Mesendoderm (in vitro differentiated cells): ENCODE data around the gene CASP8AP2. TPM values are rescaled to one million over a fixed set of nuclear protein-coding genes. Genes with fewer than 3 reads are reported as not detected.
A peak's percentile ranks its signal among the peaks of the same experiment; 100 is the strongest.

ENCODE experiments used
- DNase-seq: peaks from one replicate; pipeline ENCODE4 v3.0.0; 2013
- H2AK5ac ChIP-seq: 2 replicates; pipeline ENCODE4 v1.6.1; 2013; ENCODE audit warnings: low read length, inconsistent platforms
- H2BK120ac ChIP-seq: 2 replicates; pipeline ENCODE4 v1.6.1; 2013; ENCODE audit warnings: low read depth, mild to moderate bottlenecking, low read length, moderate library complexity, mixed read lengths
- H2BK15ac ChIP-seq: replicated peaks from 2 replicates; pipeline ENCODE4 v1.6.1; 2013; ENCODE audit warnings: low read depth, mild to moderate bottlenecking, moderate library complexity
- H2BK5ac ChIP-seq: 2 replicates; pipeline ENCODE4 v1.6.1; 2013; ENCODE audit warnings: low read length, inconsistent platforms
- H3K18ac ChIP-seq: 2 replicates; pipeline ENCODE4 v1.6.1; 2013; ENCODE audit warnings: mild to moderate bottlenecking, low read length, mixed read lengths
- H3K23ac ChIP-seq: one replicate; pipeline ENCODE4 v1.6.1; 2013; ENCODE audit warnings: low read length
- H3K27ac ChIP-seq: 2 replicates; pipeline ENCODE4 v1.5.1; 2013; ENCODE audit warnings: low read depth, mild to moderate bottlenecking, inconsistent platforms, low read length, moderate library complexity
- H3K27me3 ChIP-seq: 2 replicates; pipeline ENCODE4 v1.6.1; 2013; ENCODE audit warnings: low read length, control low read depth, mild to moderate bottlenecking, inconsistent platforms; ENCODE audit not compliant: insufficient read depth, poor library complexity
- H3K36me3 ChIP-seq: 2 replicates; pipeline ENCODE4 v1.6.1; 2013; ENCODE audit warnings: low read length, inconsistent platforms; ENCODE audit not compliant: control insufficient read depth, insufficient read depth
- H3K4ac ChIP-seq: one replicate; pipeline ENCODE4 v1.6.1; 2013; ENCODE audit warnings: low read depth, mild to moderate bottlenecking, low read length, moderate library complexity
- H3K4me1 ChIP-seq: 2 replicates; pipeline ENCODE4 v1.6.1; 2013; ENCODE audit warnings: low read depth, low read length, inconsistent platforms; ENCODE audit not compliant: control insufficient read depth
- H3K4me2 ChIP-seq: 2 replicates; pipeline ENCODE4 v1.6.1; 2013; ENCODE audit warnings: low read length
- H3K4me3 ChIP-seq: 2 replicates; pipeline ENCODE4 v1.5.1; 2013; ENCODE audit warnings: mild to moderate bottlenecking, low read length
- H3K56ac ChIP-seq: one replicate; pipeline ENCODE4 v1.6.1; 2013; ENCODE audit warnings: low read length
- H3K79me1 ChIP-seq: 2 replicates; pipeline ENCODE4 v1.6.1; 2013; ENCODE audit warnings: low read length, inconsistent platforms
- H3K79me2 ChIP-seq: 2 replicates; pipeline ENCODE4 v1.6.1; 2013; ENCODE audit warnings: mild to moderate bottlenecking, low read length; ENCODE audit not compliant: control insufficient read depth, insufficient read depth
- H3K9ac ChIP-seq: 2 replicates; pipeline ENCODE4 v1.6.1; 2013; ENCODE audit warnings: low read length, inconsistent platforms
- H4K5ac ChIP-seq: one replicate; pipeline ENCODE4 v1.6.1; 2013; ENCODE audit warnings: low read length
- H4K8ac ChIP-seq: one replicate; pipeline ENCODE4 v1.6.1; 2013; ENCODE audit warnings: low read depth, mild to moderate bottlenecking, control low read depth, low read length, moderate library complexity
- WGBS: extraction: QIAGEN DNeasy Blood & Tissue Kit; methylation state at CpG from one replicate; pipeline ENCODE4 v1.1.7; 2013; ENCODE audit warnings: low lambda C conversion rate, missing lambda C conversion rate; ENCODE audit not compliant: insufficient coverage; ENCODE audit errors: extremely low coverage; 5-methylcytosine and 5-hydroxymethylcytosine counted together
- small RNA-seq: library from polyadenylated mRNA; stranded (forward); fragments of <200 nt; extraction: miRNeasy Mini kit (QIAGEN cat#:217004); gene quantifications from one replicate; pipeline ENCODE3, GENCODE V24; 2013; ENCODE audit not compliant: insufficient read depth

Gene CASP8AP2

GRCh38 chr6:89910902-89911240 is 81.2 kb downstream of the CASP8AP2 start:
- no peak overlapping the region for H4K8ac ChIP-seq
- H3K4me2 ChIP-seq = no peak overlapping the region
- no peaks in the 10 kb centered on the region for H3K27me3 ChIP-seq
- no peaks in the 10 kb centered on the region for H3K36me3 ChIP-seq
- H3K18ac ChIP-seq = no peak overlapping the region
- no peak overlapping the region for H2AK5ac ChIP-seq
- no peak overlapping the region for H2BK5ac ChIP-seq
- no peaks in the 10 kb centered on the region for H3K4me1 ChIP-seq
- H3K4me3 ChIP-seq = no peak overlapping the region
- H2BK120ac ChIP-seq = no peak overlapping the region
- H3K56ac ChIP-seq = no peak overlapping the region
- no peaks in the 10 kb centered on the region for H3K79me1 ChIP-seq
- DNase-seq = no peak
- no peak overlapping the region for H2BK15ac ChIP-seq
- no peak overlapping the region for H3K4ac ChIP-seq
- H3K9ac ChIP-seq = no peak overlapping the region
- no peak overlapping the region for H3K23ac ChIP-seq
- no peak overlapping the region for H3K27ac ChIP-seq
- H3K79me2 ChIP-seq = no peaks in the 10 kb centered on the region
- H4K5ac ChIP-seq = no peak overlapping the region
- WGBS = no CpG with 5 or more reads among the region's 1 CpG

- no CpG with 5 or more reads among the region's 3 CpGs for WGBS
- H3K4me3 ChIP-seq = no peak overlapping the region
Observed at GRCh38 chr6:89916136-89916920, 86.6 kb downstream of the CASP8AP2 start.

GRCh38 chr6:89917216-89917615 is 87.5 kb downstream of the CASP8AP2 start:
- DNase-seq = no peak
- no CpG with 5 or more reads among the region's 4 CpGs for WGBS
- H4K5ac ChIP-seq = no peak overlapping the region
- no peak overlapping the region for H3K23ac ChIP-seq
- no peak overlapping the region for H2BK120ac ChIP-seq
- no peaks in the 10 kb centered on the region for H3K36me3 ChIP-seq
- H3K4ac ChIP-seq = no peak overlapping the region
- H3K27ac ChIP-seq = no peak overlapping the region
- no peak overlapping the region for H3K18ac ChIP-seq
- no peak overlapping the region for H2BK5ac ChIP-seq
- no peaks in the 10 kb centered on the region for H3K27me3 ChIP-seq
- H3K9ac ChIP-seq = no peak overlapping the region
- no peaks in the 10 kb centered on the region for H3K4me1 ChIP-seq
- H3K4me3 ChIP-seq = no peak overlapping the region
- no peak overlapping the region for H2AK5ac ChIP-seq
- H3K79me2 ChIP-seq = no peaks in the 10 kb centered on the region
- H3K56ac ChIP-seq = peak overlapping the region; percentile 22
- no peak overlapping the region for H4K8ac ChIP-seq
- no peaks in the 10 kb centered on the region for H3K79me1 ChIP-seq
- no peak overlapping the region for H2BK15ac ChIP-seq
- no peak overlapping the region for H3K4me2 ChIP-seq

More at GRCh38 chr6:89916136-89916920, 86.6 kb downstream of the CASP8AP2 start:
- Histone ChIP-seq H3K18ac (no peak overlapping the region), H3K36me3 (no peaks in the 10 kb centered on the region), H3K4me1 (no peaks in the 10 kb centered on the region), H3K79me2 (no peaks in the 10 kb centered on the region), H2BK120ac (no peak overlapping the region), H3K4me2 (no peak overlapping the region), H3K23ac (no peak overlapping the region), H4K8ac (no peak overlapping the region), H3K79me1 (no peaks in the 10 kb centered on the region), H2AK5ac (no peak overlapping the region), H3K27me3 (no peaks in the 10 kb centered on the region), H3K9ac (no peak overlapping the region), H3K4ac (no peak overlapping the region), H3K56ac (no peak overlapping the region), H2BK5ac (no peak overlapping the region), H2BK15ac (no peak overlapping the region), H3K27ac (no peak overlapping the region), H4K5ac (no peak overlapping the region)
- DNase-seq = no peak

GRCh38 chr6:89917801-89918366 is 88.2 kb downstream of the CASP8AP2 start:
- Histone ChIP-seq H3K56ac (peak overlapping the region; percentile 22), H2BK120ac (no peak overlapping the region), H3K4ac (no peak overlapping the region), H2AK5ac (no peak overlapping the region), H3K79me1 (no peaks in the 10 kb centered on the region), H4K8ac (no peak overlapping the region), H3K23ac (no peak overlapping the region), H3K18ac (no peak overlapping the region), H3K4me3 (no peak overlapping the region), H3K4me2 (no peak overlapping the region), H2BK15ac (no peak overlapping the region), H3K27ac (no peak overlapping the region), H2BK5ac (no peak overlapping the region), H3K79me2 (no peaks in the 10 kb centered on the region), H3K4me1 (no peaks in the 10 kb centered on the region), H3K36me3 (no peaks in the 10 kb centered on the region), H3K9ac (no peak overlapping the region), H4K5ac (no peak overlapping the region), H3K27me3 (no peaks in the 10 kb centered on the region)
- no CpG with 5 or more reads among the region's 3 CpGs for WGBS
- peak; percentile 69 for DNase-seq

Small RNAs within 50 kb of the gene (small RNA-seq; reads per million reads assigned to genes)
- gene DNAJC19P6 = not detected
- gene RF00019 = not detected
